Ascending aorta (tissue), 2 donors: ENCODE results near the gene TARBP1. TPM values are rescaled to one million over a fixed set of nuclear protein-coding genes. Genes with fewer than 3 reads are reported as not detected.

ENCODE experiments used
- DNase-seq, 2 donors: peaks; one replicate each; pipeline ENCODE4 v3.0.0-alpha.2; 2019; ENCODE audit warnings: low spot score in 2 of 2
- H3K27ac ChIP-seq, 2 donors: fragments of 200-600 bp; sonication (generic); one replicate each; pipeline ENCODE4 v1.5.1; 2016 to 2017; ENCODE audit warnings: mild to moderate bottlenecking in 1 of 2
- H3K27me3 ChIP-seq: fragments of 200-600 bp; sonication (generic); one replicate; pipeline ENCODE4 v1.5.1; 2017
- H3K36me3 ChIP-seq, 2 donors: fragments of 200-600 bp; sonication (generic); one replicate each; pipeline ENCODE4 v1.5.1; 2016
- H3K4me1 ChIP-seq, 2 donors: fragments of 200-600 bp; sonication (generic); one replicate each; pipeline ENCODE4 v1.5.1; 2016 to 2017; ENCODE audit warnings: mild to moderate bottlenecking in 1 of 2
- H3K4me3 ChIP-seq, 2 donors: fragments of 200-600 bp; sonication (generic); one replicate each; pipeline ENCODE4 v1.5.1; 2016 to 2017; ENCODE audit warnings: mild to moderate bottlenecking in 1 of 2
- H3K9me3 ChIP-seq, 2 donors: fragments of 200-600 bp; sonication (generic); one replicate each; pipeline ENCODE4 v1.5.1; 2016
- CTCF ChIP-seq, 3 experiments: fragments of 200-600 bp in 2 of 3; fragments of 450-650 bp in 1 of 3; sonication (generic) in 2 of 3; IDR thresholded peaks; one replicate each; pipeline ENCODE4 v1.5.1; 2016 to 2019; ENCODE audit warnings: antibody characterized with exemption in 3 of 3, mild to moderate bottlenecking in 1 of 3, moderate library complexity in 1 of 3
- intact Hi-C: fragments of 100-400 bp; cut with DNase I; formaldehyde crosslinking; loops from one replicate; pipeline ENCODE4 v1.15.1; 2023
- total RNA-seq: library from RNA; depleted of rRNA; stranded (reverse); fragments of >200 nt; gene quantifications from one replicate; pipeline ENCODE4 v1.1.0, GENCODE V29; 2016

The TARBP1 gene
- total RNA-seq, 1 donor from 2014 or later, result 19.2 TPM

DNA sequence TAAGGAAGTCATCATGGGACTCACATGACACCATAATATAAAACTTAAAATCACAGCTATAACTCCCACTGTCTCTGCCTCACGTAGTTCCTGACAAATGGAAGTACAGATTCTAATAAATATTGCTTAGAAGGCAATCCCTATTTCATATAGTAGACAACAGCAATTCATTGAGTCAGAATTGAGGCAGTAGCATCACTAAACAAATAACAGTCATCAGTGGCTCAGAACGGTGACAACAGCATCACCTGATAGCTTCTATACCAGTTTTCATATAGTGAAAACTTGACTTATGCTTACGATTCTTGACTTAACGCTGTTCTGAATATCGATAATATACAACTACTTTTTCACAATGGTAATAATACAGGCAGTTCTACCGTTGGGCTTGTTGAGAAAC is 12.0 kb downstream of the TARBP1 start:
- no peak overlapping the region for H3K4me3 ChIP-seq
- H3K27me3 ChIP-seq, result no peaks in the 10 kb centered on the region
- peaks cover 0 to 5% of the 10 kb centered on the region in 2 donors for H3K36me3 ChIP-seq
- no peaks in the 10 kb centered on the region for H3K4me1 ChIP-seq
- intact Hi-C loops, result no loop called here
- no peaks in the 10 kb centered on the region for H3K9me3 ChIP-seq
- no peak overlapping the region for H3K27ac ChIP-seq
- DNase-seq, result no peak
- TF ChIP-seq CTCF (IDR thresholded peaks at IDR 0.05), result no peak

- peaks cover 0 to 5% of the 10 kb centered on the region in 2 donors for H3K36me3 ChIP-seq
- no peaks in the 10 kb centered on the region for H3K9me3 ChIP-seq
- H3K4me3 ChIP-seq, result no peak overlapping the region
- no peaks in the 10 kb centered on the region for H3K4me1 ChIP-seq
- intact Hi-C loops, result no loop called here
- no peak for DNase-seq
- TF ChIP-seq CTCF (IDR thresholded peaks at IDR 0.05), result no peak
- H3K27me3 ChIP-seq, result no peaks in the 10 kb centered on the region
- no peak overlapping the region for H3K27ac ChIP-seq
These were observed 15.2 kb downstream of the TARBP1 start for GRCh38 chr1:234463749-234464148.

GRCh38 chr1:234460652-234461051 is 18.3 kb downstream of the TARBP1 start:
- TF ChIP-seq CTCF (IDR thresholded peaks at IDR 0.05), result no peak
- no peak overlapping the region for H3K27ac ChIP-seq
- intact Hi-C loops, result no loop called here

GRCh38 chr1:234458352-234459017 is 20.5 kb downstream of the TARBP1 start:
- H3K36me3 ChIP-seq, result peaks cover 0 to 3% of the 10 kb centered on the region in 2 donors
- H3K27ac ChIP-seq, result no peak overlapping the region
- TF ChIP-seq CTCF (IDR thresholded peaks at IDR 0.05), result no peak
- no peak overlapping the region for H3K4me3 ChIP-seq
- no peak for DNase-seq
- intact Hi-C loops, result no loop called here
- H3K4me1 ChIP-seq, result no peaks in the 10 kb centered on the region
- no peaks in the 10 kb centered on the region for H3K27me3 ChIP-seq
- no peaks in the 10 kb centered on the region for H3K9me3 ChIP-seq

More at GRCh38 chr1:234460652-234461051, 18.3 kb downstream of the TARBP1 start:
- DNase-seq, result no peak
- no peak overlapping the region for H3K4me3 ChIP-seq
- no peaks in the 10 kb centered on the region for H3K27me3 ChIP-seq
- no peaks in the 10 kb centered on the region for H3K4me1 ChIP-seq
- no peaks in the 10 kb centered on the region for H3K9me3 ChIP-seq
- peaks cover 0 to 3% of the 10 kb centered on the region in 2 donors for H3K36me3 ChIP-seq

- DNase-seq, result no peak
- intact Hi-C loops, result no loop called here
- H3K27ac ChIP-seq, result no peak overlapping the region
- H3K4me3 ChIP-seq, result no peak overlapping the region
- peaks cover 0 to 3% of the 10 kb centered on the region in 2 donors for H3K36me3 ChIP-seq
- H3K4me1 ChIP-seq, result no peaks in the 10 kb centered on the region
- TF ChIP-seq CTCF (IDR thresholded peaks at IDR 0.05), result no peak
- no peaks in the 10 kb centered on the region for H3K9me3 ChIP-seq
- H3K27me3 ChIP-seq, result no peaks in the 10 kb centered on the region
These were observed 24.1 kb downstream of the TARBP1 start for GRCh38 chr1:234454926-234455325.
